Activated CD4-positive, alpha-beta T cell treated with anti-CD3 and anti-CD28 coated beads, Interleukin-10, Interleukin-2, amounts not matched to agents 100 ng/mL and 50 ng/mL, durations not matched to agents 16 hours and 8 hours (primary cell): ENCODE measurements around the gene OR2F1.

Experiments
- DNase-seq: peaks from one replicate; pipeline ENCODE4 v3.0.0-alpha.2; 2020

The OR2F1 gene, protein sequence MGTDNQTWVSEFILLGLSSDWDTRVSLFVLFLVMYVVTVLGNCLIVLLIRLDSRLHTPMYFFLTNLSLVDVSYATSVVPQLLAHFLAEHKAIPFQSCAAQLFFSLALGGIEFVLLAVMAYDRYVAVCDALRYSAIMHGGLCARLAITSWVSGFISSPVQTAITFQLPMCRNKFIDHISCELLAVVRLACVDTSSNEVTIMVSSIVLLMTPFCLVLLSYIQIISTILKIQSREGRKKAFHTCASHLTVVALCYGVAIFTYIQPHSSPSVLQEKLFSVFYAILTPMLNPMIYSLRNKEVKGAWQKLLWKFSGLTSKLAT

GRCh38 chr7:143954544-143954943, at the start of gene OR2F1:
Gene OR2F1, plus strand, starts transcription at chr7:143954844. Its CDS starts 5,127 bp downstream, at chr7:143959971.
- DNase-seq, result no peak

GRCh38 chr7:143905509-143905908, 49.1 kb upstream of the OR2F1 start:
- no peak for DNase-seq

- DNase-seq, result no peak
These were observed 48.5 kb upstream of the OR2F1 start for GRCh38 chr7:143906151-143906550.

DNA sequence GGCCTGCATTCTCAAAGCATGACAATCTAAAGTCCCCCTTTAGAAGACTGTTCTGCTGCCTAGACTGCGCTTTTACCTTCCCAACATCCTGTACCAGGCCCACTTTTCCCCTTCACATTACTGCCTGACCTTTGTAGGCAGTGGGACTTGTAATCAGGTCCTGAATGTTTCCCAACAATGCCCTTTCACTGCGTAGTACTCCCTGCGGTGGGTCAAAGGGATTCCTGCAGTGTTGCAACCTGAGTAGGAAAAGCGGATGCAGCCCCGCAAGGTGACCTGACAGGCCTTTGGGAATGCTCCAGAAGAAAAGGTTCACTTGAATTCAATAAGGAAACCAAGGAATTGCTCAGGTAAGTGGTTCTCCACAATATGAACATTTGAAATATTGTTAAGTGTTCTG, 47.7 kb upstream of the OR2F1 start:
- no peak for DNase-seq

DNA sequence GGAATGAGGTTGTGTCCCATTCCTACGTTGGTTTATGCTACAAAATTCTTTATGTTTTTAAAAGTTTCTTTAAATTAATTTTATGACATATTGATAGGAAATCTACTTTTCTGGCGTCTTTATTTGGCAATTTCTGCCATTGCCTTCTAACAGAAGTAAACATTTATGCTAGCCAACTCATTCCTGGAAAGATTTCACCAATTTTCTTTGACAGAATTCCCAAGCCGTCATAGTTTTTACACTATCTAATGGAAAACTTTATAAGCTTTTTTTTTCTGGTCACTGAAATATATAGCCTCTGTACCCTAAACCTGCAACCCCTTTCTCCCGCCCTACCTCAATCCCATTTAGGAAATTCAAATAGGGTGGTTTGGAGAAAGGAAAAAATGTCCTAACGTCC, 46.5 kb upstream of the OR2F1 start:
- DNase-seq, result no peak

DNA sequence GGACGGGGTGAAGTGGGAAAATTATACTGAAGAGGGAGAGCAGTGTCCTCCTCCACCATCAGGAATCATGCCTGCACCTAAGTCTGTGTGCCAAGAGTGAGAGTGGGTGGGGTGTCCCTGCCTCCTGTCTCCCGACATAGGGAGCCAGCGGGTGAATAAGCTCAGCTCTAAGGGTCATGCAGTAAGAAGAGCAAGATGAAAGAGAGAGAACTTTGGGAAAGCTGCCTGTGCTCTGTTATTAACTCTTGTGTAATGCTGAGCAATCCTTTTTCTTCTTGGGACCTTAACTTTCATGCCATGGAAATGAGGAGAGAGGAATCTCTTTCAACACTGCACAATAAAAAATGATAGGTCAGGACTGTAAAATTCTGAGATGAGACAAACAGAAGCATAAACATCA, 44.8 kb upstream of the OR2F1 start:
- DNase-seq, result no peak

- DNase-seq, result no peak
These were observed 44.0 kb upstream of the OR2F1 start for GRCh38 chr7:143910473-143911248.

DNA sequence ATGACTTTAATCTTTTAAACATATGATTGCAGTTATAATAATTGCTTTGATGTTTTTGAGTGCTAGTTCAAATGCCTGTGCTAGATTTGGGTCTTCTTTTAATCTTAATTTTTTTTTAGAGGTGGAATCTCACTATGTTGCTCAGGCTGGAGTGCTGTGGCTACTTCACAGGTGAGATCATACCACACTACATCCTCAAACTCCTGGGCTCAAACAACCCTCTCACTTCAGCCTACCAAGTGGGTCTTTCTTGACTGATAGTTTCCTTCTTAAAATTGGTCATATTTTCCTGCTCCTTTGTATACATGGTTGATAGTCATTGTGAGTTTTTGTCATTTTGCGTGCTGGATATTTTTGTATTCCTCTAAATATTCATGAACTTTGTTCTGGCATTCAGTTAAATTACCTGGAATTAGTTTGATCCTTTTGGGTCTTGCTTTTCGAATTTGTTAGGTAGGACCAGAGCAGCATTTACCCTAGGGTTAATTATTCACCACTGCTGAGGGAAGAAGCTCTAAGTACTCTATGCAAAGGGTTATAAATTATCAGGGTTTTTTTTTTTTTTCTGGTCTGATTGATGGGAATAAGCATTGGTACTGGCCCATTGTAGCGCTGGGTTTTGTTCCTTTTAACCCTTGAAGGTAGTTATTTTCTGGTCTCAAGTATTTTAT, 40.6 kb upstream of the OR2F1 start:
- no peak for DNase-seq

- no peak for DNase-seq
These were observed 39.5 kb upstream of the OR2F1 start for GRCh38 chr7:143914938-143915652.

DNA sequence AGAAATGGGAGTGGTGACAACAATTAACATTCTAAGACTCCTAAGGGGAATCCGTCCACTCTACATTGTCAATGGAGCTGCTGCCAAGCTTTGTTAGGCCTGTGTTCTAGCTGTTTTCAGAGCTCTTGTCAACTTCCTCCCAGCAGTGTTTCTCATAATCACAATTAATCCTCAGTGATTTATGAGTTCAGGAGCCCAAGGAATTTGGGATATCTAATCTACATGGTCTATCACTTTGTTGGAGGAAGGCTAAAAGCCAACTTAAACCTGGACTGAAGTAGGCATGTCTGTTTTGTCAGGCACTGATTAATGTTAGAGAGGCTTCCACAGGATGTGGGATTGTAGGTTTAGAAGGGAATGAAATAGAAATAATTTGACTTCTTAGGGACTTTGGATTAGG, 29.8 kb upstream of the OR2F1 start:
- no peak for DNase-seq

GRCh38 chr7:143929224-143929920, 25.3 kb upstream of the OR2F1 start:
- DNase-seq, result peak; percentile 75

DNA sequence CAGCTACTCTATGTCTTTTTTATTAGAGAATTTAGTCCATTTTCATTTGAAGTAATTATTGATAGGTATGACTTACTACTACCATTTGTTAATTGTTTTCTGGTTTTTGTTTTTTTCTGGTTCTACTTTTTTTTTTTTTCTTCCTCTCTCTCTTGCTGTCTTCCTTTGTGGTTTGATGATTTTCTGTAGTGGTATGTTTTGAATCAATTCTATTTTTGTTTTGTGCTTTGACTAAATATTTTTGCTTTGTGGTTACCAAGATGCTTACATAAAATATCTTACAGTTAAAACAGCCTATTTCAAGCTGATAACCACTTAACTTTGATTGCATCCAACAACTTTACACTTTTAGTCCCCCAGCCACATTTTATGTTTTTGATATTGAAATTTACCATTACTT, 22.9 kb upstream of the OR2F1 start:
- DNase-seq, result peak; percentile 20

GRCh38 chr7:143934526-143935325, 19.9 kb upstream of the OR2F1 start, which contains the start of gene OR2F2:
Gene OR2F2, plus strand, starts transcription at chr7:143935233. Its CDS starts 0 bp downstream, at chr7:143935233.
- no peak for DNase-seq

DNA sequence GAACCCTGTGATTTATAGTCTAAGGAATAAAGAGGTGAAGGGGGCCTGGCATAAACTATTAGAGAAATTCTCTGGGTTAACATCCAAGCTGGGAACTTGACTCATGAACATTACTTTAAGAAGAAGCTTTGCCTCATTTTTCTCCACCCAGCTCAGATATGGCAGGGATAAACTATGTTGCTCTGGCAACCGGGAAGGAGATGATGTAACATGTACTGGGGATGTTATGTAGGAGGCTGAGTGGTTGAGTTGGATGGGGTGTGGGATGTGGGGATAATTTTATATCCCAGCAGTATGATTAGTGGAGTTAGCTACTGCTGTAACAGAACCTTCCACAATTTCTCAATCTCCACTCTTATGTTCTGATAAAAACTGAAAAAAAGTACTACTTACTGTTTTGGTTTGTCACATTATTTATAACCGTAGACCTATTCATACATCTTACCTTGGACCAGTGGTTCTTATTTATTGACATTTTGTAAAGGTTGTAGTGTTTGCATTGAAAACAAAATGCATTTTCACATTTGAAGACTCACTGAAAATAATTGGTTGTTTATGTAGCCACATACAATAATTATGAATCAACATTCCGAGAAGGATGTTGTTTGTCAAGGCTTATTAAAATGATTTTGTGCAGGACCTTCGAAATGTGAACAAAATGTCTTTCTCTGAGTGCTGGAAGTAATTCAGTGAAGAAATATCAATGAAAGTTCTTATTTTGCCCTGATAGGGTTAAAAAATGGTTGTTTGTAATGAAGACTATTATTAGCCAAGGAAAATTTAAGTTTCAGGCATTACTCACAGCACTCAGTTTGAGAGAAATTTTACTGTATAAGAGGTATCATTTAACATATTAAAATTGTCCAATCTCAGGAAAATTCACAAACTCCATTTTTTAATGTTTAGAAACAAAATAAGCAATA, 18.3 kb upstream of the OR2F1 start:
- no peak for DNase-seq

GRCh38 chr7:143938379-143939243, 16.0 kb upstream of the OR2F1 start:
- no peak for DNase-seq

DNA sequence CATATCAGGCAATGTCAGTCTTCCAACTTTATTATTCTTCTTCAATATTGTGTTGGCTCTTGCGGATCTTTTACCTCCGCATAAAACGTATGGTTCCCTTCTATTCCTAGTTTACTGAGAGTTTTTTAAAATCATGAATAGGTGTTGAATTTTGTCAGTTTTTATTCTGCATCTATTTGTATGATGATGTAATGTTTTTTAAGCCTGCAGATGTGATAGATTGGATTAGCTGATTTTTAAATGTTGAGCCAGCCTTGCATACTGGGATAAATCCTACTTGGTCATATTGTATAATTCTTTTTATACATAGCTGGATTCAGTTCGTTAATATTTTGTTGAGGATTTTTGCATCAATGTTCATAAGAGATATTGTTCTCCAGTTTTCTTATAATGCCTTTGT, 9.2 kb upstream of the OR2F1 start:
- no peak for DNase-seq

DNA sequence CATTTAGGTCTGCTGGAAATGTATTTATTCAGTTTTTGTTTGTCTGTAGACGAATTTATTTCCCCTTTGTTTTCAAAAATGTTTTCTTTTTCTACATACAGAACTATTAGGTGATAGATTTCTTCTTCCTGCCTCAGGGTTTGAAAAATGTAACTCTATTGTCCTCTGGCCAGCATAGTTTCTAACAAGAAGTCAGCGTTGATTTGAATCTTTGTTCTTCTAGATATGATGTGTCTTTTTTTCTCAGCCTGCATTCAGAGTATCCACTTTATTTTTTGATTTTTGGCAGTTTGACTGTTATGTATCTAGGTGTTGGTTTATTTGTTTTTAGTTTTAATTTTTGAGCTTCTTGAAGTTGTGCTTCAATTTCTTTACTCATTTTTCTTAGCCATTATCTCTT, 7.5 kb upstream of the OR2F1 start:
- DNase-seq, result no peak

GRCh38 chr7:143948733-143949132, 5.9 kb upstream of the OR2F1 start:
- no peak for DNase-seq

- DNase-seq, result no peak
These were observed 1.2 kb upstream of the OR2F1 start for GRCh38 chr7:143953421-143953820.
